MM.1S (cell line): ENCODE data around the gene TRAPPC12.
"Not testable (repeated sequence)": the region's sequence is repeated elsewhere in the genome, so short reads cannot be mapped to it uniquely, and the experiment has no call there.

Experiments
- DNase-seq: peaks from one replicate; pipeline ENCODE4 v3.0.0-alpha.2; 2015
- H2AFZ ChIP-seq: fragments of 300-600 bp; sonication (generic); 2 replicates; pipeline ENCODE4 v1.6.0; 2016; ENCODE audit warnings: antibody characterized with exemption, low read length
- H3F3A ChIP-seq: fragments of 300-600 bp; sonication (generic); 2 replicates; pipeline ENCODE4 v1.6.1; 2016; ENCODE audit warnings: mild to moderate bottlenecking, antibody characterized with exemption, low read length, moderate library complexity, mixed read lengths; ENCODE audit not compliant: insufficient read depth
- H3K27ac ChIP-seq: fragments of 300-600 bp; sonication (generic); 2 replicates; pipeline ENCODE4 v1.5.1; 2016; ENCODE audit warnings: mild to moderate bottlenecking, low read length
- H3K27me3 ChIP-seq: fragments of 300-600 bp; sonication (generic); replicated peaks from 2 replicates; pipeline ENCODE4 v1.6.0; 2016; ENCODE audit warnings: low read length; ENCODE audit not compliant: insufficient read depth
- H3K36me3 ChIP-seq: fragments of 300-600 bp; sonication (generic); replicated peaks from 2 replicates; pipeline ENCODE4 v1.6.1; 2016; ENCODE audit warnings: mild to moderate bottlenecking, low read length, mixed read lengths; ENCODE audit not compliant: insufficient read depth
- H3K4me1 ChIP-seq: fragments of 300-600 bp; sonication (generic); 2 replicates; pipeline ENCODE4 v1.6.1; 2016; ENCODE audit warnings: low read length, mixed read lengths
- H3K4me2 ChIP-seq: fragments of 300-600 bp; sonication (generic); 2 replicates; pipeline ENCODE4 v1.6.0; 2016; ENCODE audit warnings: low read depth, low read length
- H3K4me3 ChIP-seq: fragments of 300-600 bp; sonication (generic); 2 replicates; pipeline ENCODE4 v1.5.1; 2016; ENCODE audit warnings: low read length, mixed read lengths
- H3K79me2 ChIP-seq: fragments of 300-600 bp; sonication (generic); 2 replicates; pipeline ENCODE4 v1.6.1; 2016; ENCODE audit warnings: mixed run types, low read length, mixed read lengths
- H3K9ac ChIP-seq: fragments of 300-600 bp; sonication (generic); 2 replicates; pipeline ENCODE4 v1.6.1; 2016; ENCODE audit warnings: low read length, mixed read lengths
- H3K9me2 ChIP-seq: fragments of 300-600 bp; sonication (generic); replicated peaks from 2 replicates; pipeline ENCODE4 v1.6.1; 2016; ENCODE audit warnings: mild to moderate bottlenecking, low read length, mixed read lengths; ENCODE audit not compliant: insufficient read depth
- H3K9me3 ChIP-seq: fragments of 300-600 bp; sonication (generic); replicated peaks from 2 replicates; pipeline ENCODE4 v1.6.1; 2016; ENCODE audit warnings: mild to moderate bottlenecking, low read length, mixed read lengths; ENCODE audit not compliant: insufficient read depth
- H4K20me1 ChIP-seq: fragments of 300-600 bp; sonication (generic); 2 replicates; pipeline ENCODE4 v1.6.1; 2016; ENCODE audit warnings: mild to moderate bottlenecking, low read length, moderate library complexity, mixed read lengths; ENCODE audit not compliant: insufficient read depth
- CTCF ChIP-seq: fragments of 300-600 bp; sonication (generic); IDR thresholded peaks from 2 replicates; pipeline ENCODE4 v1.5.1; 2016; ENCODE audit warnings: antibody characterized with exemption, low read length, mixed read lengths
- EZH2 ChIP-seq: fragments of 300-600 bp; sonication (generic); optimal IDR thresholded peaks from 2 replicates; pipeline ENCODE3; 2017; ENCODE audit warnings: low read depth, mild to moderate bottlenecking, antibody characterized with exemption, low read length, mixed read lengths
- EZH2phosphoT487 ChIP-seq: fragments of 300-600 bp; sonication (generic); IDR thresholded peaks from 2 replicates; pipeline ENCODE4 v1.6.1; 2018; ENCODE audit warnings: antibody characterized with exemption, low read length

The TRAPPC12 gene

GRCh38 chr2:3453190-3453999 is 73.9 kb downstream of the TRAPPC12 start:
- H3F3A ChIP-seq = no peaks in the 10 kb centered on the region
- H3K27me3 ChIP-seq = no peaks in the 10 kb centered on the region
- no peaks in the 10 kb centered on the region for H3K9me3 ChIP-seq
- no peak for TF ChIP-seq EZH2
- TF ChIP-seq EZH2phosphoT487 = no peak
- no peak for TF ChIP-seq CTCF
- H3K4me1 ChIP-seq = no peaks in the 10 kb centered on the region
- no peak overlapping the region for H3K27ac ChIP-seq
- no peak overlapping the region for H3K4me2 ChIP-seq
- H3K36me3 ChIP-seq = no peaks in the 10 kb centered on the region
- DNase-seq = no peak
- no peak overlapping the region for H3K9ac ChIP-seq
- no peaks in the 10 kb centered on the region for H4K20me1 ChIP-seq
- H3K4me3 ChIP-seq = no peak overlapping the region
- H2AFZ ChIP-seq = no peak overlapping the region
- no peaks in the 10 kb centered on the region for H3K79me2 ChIP-seq
- H3K9me2 ChIP-seq = no peaks in the 10 kb centered on the region

GRCh38 chr2:3454005-3454404 is 74.5 kb downstream of the TRAPPC12 start:
- H3K4me3 ChIP-seq, DNase-seq, H2AFZ ChIP-seq, H4K20me1 ChIP-seq, H3K27ac ChIP-seq, H3K27me3 ChIP-seq, H3K4me2 ChIP-seq, H3F3A ChIP-seq, H3K9me2 ChIP-seq, H3K79me2 ChIP-seq, H3K4me1 ChIP-seq, H3K9me3 ChIP-seq, H3K9ac ChIP-seq, H3K36me3 ChIP-seq: not testable (repeated sequence)

GRCh38 chr2:3454802-3455201 is 75.3 kb downstream of the TRAPPC12 start:
- Histone ChIP-seq H3K9me3 (no peaks in the 10 kb centered on the region), H3K79me2 (no peaks in the 10 kb centered on the region), H3K9me2 (no peaks in the 10 kb centered on the region), H3K36me3 (no peaks in the 10 kb centered on the region), H3K4me3 (no peak overlapping the region), H3K27ac (no peak overlapping the region), H4K20me1 (no peaks in the 10 kb centered on the region), H3K4me1 (no peaks in the 10 kb centered on the region), H3K27me3 (no peaks in the 10 kb centered on the region), H3K9ac (no peak overlapping the region), H2AFZ (no peak overlapping the region), H3F3A (no peaks in the 10 kb centered on the region), H3K4me2 (no peak overlapping the region)
- DNase-seq = no peak
- TF ChIP-seq EZH2phosphoT487 (no peak), EZH2 (no peak), CTCF (no peak)

- no peaks in the 10 kb centered on the region for H3K9me2 ChIP-seq
- H3K4me2 ChIP-seq = no peak overlapping the region
- no peak for TF ChIP-seq EZH2
- no peak for TF ChIP-seq EZH2phosphoT487
- no peak for TF ChIP-seq CTCF
- H3F3A ChIP-seq = no peaks in the 10 kb centered on the region
- no peak overlapping the region for H3K4me3 ChIP-seq
- no peak overlapping the region for H2AFZ ChIP-seq
- no peaks in the 10 kb centered on the region for H3K4me1 ChIP-seq
- no peaks in the 10 kb centered on the region for H4K20me1 ChIP-seq
- H3K27ac ChIP-seq = no peak overlapping the region
- H3K9ac ChIP-seq = no peak overlapping the region
- no peaks in the 10 kb centered on the region for H3K27me3 ChIP-seq
- DNase-seq = no peak
- H3K36me3 ChIP-seq = no peaks in the 10 kb centered on the region
- no peaks in the 10 kb centered on the region for H3K9me3 ChIP-seq
- H3K79me2 ChIP-seq = no peaks in the 10 kb centered on the region
Measured at GRCh38 chr2:3456125-3456524, 76.6 kb downstream of the TRAPPC12 start.
